GM23338 (cell line): ENCODE data around the gene SLC45A1.

Experiments used
- CREB1 ChIP-seq: fragments of 250-450 bp; sonication (Bioruptor Pico); IDR thresholded peaks from 2 replicates; pipeline ENCODE4 v1.5.0; 2020; ENCODE audit warnings: low read depth, mild to moderate bottlenecking, moderate library complexity
- CTCF ChIP-seq, 2 experiments: fragments of 200-600 bp in 1 of 2; sonication (generic) in 1 of 2; conservative IDR thresholded peaks; 2 replicates each; pipeline versions ENCODE4 v1.5.1 to v1.6.1; 2016 to 2017; ENCODE audit warnings: antibody characterized with exemption in 2 of 2, low read depth in 2 of 2, mild to moderate bottlenecking in 2 of 2, moderate library complexity in 1 of 2
- EZH2 ChIP-seq: fragments of 200-600 bp; sonication (generic); IDR thresholded peaks from one replicate; pipeline ENCODE4 v1.8.0; 2017; ENCODE audit warnings: antibody characterized with exemption, mild to moderate bottlenecking, low read depth; ENCODE audit not compliant: unreplicated experiment
- EZH2phosphoT487 ChIP-seq: fragments of 200-600 bp; sonication (generic); IDR thresholded peaks from one replicate; pipeline ENCODE4 v1.8.1; 2018; ENCODE audit warnings: antibody characterized with exemption; ENCODE audit not compliant: unreplicated experiment
- NANOG ChIP-seq: IDR thresholded peaks from 2 replicates; pipeline ENCODE4 v1.6.1; 2016; ENCODE audit warnings: antibody characterized with exemption, borderline replicate concordance
- POLR2AphosphoS5 ChIP-seq: IDR thresholded peaks from 2 replicates; pipeline ENCODE4 v1.6.1; 2016; ENCODE audit warnings: antibody characterized with exemption, low read depth
- REST ChIP-seq: IDR thresholded peaks from one replicate; pipeline ENCODE4 v1.6.1; 2018; ENCODE audit warnings: antibody characterized with exemption; ENCODE audit not compliant: unreplicated experiment
- ZNF114 ChIP-seq: fragments of 250-450 bp; sonication (Bioruptor Pico); IDR thresholded peaks from 2 replicates; pipeline ENCODE4 v1.5.0; 2020; ENCODE audit warnings: mild to moderate bottlenecking, moderate library complexity

DNA sequence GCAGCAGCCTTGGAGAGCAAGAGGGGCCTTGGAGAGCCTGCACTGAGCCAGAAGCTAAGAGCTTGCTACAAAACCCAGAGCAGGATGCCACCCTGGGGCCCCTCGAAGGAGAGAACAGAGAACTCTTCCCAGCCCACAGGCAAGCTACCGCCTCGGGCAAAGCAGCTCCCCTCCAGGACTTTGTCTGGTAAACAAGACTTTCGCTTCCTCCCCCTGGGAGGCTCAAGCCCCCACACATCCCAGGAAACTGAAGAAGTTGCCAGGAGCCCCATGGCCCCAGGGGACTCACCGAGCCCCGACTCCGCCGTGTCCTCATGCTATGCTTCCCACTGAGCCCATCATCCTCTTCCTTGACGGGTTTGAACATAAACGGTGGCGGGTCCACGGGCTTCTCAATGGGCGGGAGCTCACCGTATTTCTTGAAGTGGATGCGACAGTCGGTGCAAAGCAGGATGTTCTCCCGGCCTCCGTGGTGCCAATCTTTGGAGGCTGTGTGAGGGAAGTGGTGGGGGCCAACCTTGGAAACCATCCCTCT lies 45.9 kb downstream of the SLC45A1 start:
- no peak for TF ChIP-seq CTCF (conservative IDR thresholded peaks at IDR 0.05; ENCODE audit: low read depth in 2 of 2)
- TF ChIP-seq NANOG = no peak
- TF ChIP-seq ZNF114 (CRISPR knock-in tag) = no peak
- no peak for TF ChIP-seq EZH2phosphoT487
- TF ChIP-seq CREB1 = no peak
- TF ChIP-seq POLR2AphosphoS5 = no peak
- no peak for TF ChIP-seq REST
- no peak for TF ChIP-seq EZH2
